ENCODE results near the gene FTMT. TPM values are rescaled to one million over a fixed set of nuclear protein-coding genes. Genes with fewer than 3 reads are reported as not detected.
"Not testable (repeated sequence)": the region's sequence is repeated elsewhere in the genome, so short reads cannot be mapped to it uniquely, and the experiment has no call there.

FTMT gene
- not detected for total RNA-seq

DNA sequence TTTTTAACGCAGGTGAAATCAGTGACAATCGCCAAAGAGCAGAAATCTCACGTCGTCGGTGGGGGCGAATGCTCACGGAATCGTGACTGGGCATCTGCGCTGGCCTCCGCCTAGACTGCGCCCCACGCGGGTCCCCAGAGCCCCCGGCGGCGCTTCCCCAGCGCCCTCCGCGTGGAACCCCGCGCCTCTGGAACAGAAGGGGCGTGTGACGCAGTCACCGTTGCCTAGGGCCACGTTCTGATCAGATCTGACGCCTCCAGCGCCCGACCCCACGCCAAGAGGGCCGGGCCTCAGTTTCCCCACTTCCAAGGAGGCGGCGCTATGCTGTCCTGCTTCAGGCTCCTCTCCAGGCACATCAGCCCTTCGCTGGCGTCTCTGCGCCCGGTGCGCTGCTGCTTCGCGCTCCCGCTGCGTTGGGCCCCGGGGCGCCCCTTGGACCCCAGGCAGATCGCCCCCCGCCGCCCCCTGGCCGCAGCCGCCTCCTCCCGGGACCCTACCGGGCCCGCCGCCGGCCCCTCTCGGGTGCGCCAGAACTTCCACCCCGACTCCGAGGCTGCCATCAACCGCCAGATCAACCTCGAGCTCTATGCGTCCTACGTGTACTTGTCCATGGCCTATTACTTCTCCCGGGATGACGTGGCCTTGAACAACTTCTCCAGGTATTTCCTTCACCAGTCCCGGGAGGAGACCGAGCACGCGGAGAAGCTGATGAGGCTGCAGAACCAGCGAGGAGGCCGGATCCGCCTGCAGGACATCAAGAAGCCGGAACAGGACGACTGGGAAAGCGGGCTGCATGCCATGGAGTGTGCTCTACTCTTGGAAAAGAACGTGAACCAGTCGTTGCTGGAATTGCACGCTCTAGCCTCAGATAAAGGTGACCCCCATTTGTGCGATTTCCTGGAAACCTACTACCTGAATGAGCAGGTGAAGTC is at the start of gene FTMT:
Gene FTMT, plus strand, starts transcription at position 240 of the 932 bp plus-strand sequence. Its CDS starts 82 bp downstream, at position 322.
- no peaks in the 10 kb centered on the region for H3K4me1 ChIP-seq
- H3K27ac ChIP-seq, result no peak within 1 kb of the TSS
- no peak for DNase-seq (ENCODE audit: extremely low spot score in 2 of 2)
- no peak within 1 kb of the TSS for H3K4me3 ChIP-seq
- H3K36me3 ChIP-seq, result no peaks in the 10 kb centered on the region
- intact Hi-C loops (cut with DNase I), result no loop called here
- H3K9me3 ChIP-seq, result no peaks in the 10 kb centered on the region
- H3K27me3 ChIP-seq, result no peaks in the 10 kb centered on the region
- no peak for TF ChIP-seq CTCF (IDR thresholded peaks at IDR 0.05)
- TF ChIP-seq POLR2AphosphoS5 (IDR thresholded peaks at IDR 0.05; ENCODE audit: insufficient read depth in 1 of 2, low read depth in 1 of 2), result no peak
- no peak for TF ChIP-seq POLR2A (IDR thresholded peaks at IDR 0.05)

GRCh38 chr5:121805251-121805650 is 46.4 kb upstream of the FTMT start:
- H3K4me1 ChIP-seq; H3K36me3 ChIP-seq; H3K27me3 ChIP-seq; DNase-seq (ENCODE audit: extremely low spot score in 2 of 2); intact Hi-C loops (cut with DNase I); H3K4me3 ChIP-seq; H3K27ac ChIP-seq; H3K9me3 ChIP-seq: not testable (repeated sequence)

DNA sequence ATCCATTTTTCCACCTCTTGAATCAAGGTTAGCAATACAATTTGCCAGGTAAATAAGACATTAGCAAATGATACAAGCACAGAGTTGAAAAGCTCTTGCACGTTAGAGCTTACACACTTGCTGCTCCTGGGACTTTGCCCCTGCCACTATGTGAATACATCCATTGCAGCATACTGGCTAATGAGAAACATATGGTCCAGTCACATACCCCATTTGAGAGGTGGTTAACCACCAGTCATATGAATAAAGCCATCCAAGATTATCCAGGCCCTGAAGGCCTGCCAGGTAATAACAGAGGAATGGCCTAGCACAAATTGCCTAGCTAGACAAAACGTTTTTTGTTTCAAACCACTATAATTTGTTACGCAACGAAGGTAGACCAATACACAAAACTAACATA is 45.8 kb upstream of the FTMT start:
- Histone ChIP-seq H3K27me3 (no peaks in the 10 kb centered on the region), H3K9me3 (no peaks in the 10 kb centered on the region), H3K36me3 (no peaks in the 10 kb centered on the region), H3K27ac (no peak overlapping the region), H3K4me3 (no peak overlapping the region), H3K4me1 (no peaks in the 10 kb centered on the region)
- no peak for DNase-seq (ENCODE audit: extremely low spot score in 2 of 2)
- TF ChIP-seq POLR2A (IDR thresholded peaks at IDR 0.05) (no peak), POLR2AphosphoS5 (IDR thresholded peaks at IDR 0.05; ENCODE audit: insufficient read depth in 1 of 2, low read depth in 1 of 2) (no peak), CTCF (IDR thresholded peaks at IDR 0.05) (no peak)
- intact Hi-C loops (cut with DNase I), result no loop called here

- no peak for DNase-seq (ENCODE audit: extremely low spot score in 2 of 2)
- Histone ChIP-seq H3K4me1 (no peaks in the 10 kb centered on the region), H3K27me3 (no peaks in the 10 kb centered on the region), H3K36me3 (no peaks in the 10 kb centered on the region), H3K9me3 (no peaks in the 10 kb centered on the region), H3K27ac (no peak overlapping the region), H3K4me3 (no peak overlapping the region)
- no peak for TF ChIP-seq POLR2A (IDR thresholded peaks at IDR 0.05)
- no peak for TF ChIP-seq POLR2AphosphoS5 (IDR thresholded peaks at IDR 0.05; ENCODE audit: insufficient read depth in 1 of 2, low read depth in 1 of 2)
- no peak for TF ChIP-seq CTCF (IDR thresholded peaks at IDR 0.05)
- intact Hi-C loops (cut with DNase I), result no loop called here
Measured at GRCh38 chr5:121816164-121816563, 35.5 kb upstream of the FTMT start.

GRCh38 chr5:121819682-121820261 is 31.9 kb upstream of the FTMT start:
- Histone ChIP-seq H3K4me1 (no peaks in the 10 kb centered on the region), H3K36me3 (no peaks in the 10 kb centered on the region), H3K27me3 (no peaks in the 10 kb centered on the region), H3K27ac (no peak overlapping the region), H3K9me3 (no peaks in the 10 kb centered on the region), H3K4me3 (no peak overlapping the region)
- TF ChIP-seq POLR2A (IDR thresholded peaks at IDR 0.05), result no peak
- TF ChIP-seq CTCF (IDR thresholded peaks at IDR 0.05), result no peak
- no peak for TF ChIP-seq POLR2AphosphoS5 (IDR thresholded peaks at IDR 0.05; ENCODE audit: insufficient read depth in 1 of 2, low read depth in 1 of 2)
- no peak for DNase-seq (ENCODE audit: extremely low spot score in 2 of 2)
- intact Hi-C loops (cut with DNase I), result loop anchor here (5.0 kb wide), 1 partner anchor 1622 kb away; no protein-coding TSS in a partner anchor

Data from vagina (tissue), 2 donors.